Measurements from ENCODE around the gene UQCR10.

Gene UQCR10

DNA sequence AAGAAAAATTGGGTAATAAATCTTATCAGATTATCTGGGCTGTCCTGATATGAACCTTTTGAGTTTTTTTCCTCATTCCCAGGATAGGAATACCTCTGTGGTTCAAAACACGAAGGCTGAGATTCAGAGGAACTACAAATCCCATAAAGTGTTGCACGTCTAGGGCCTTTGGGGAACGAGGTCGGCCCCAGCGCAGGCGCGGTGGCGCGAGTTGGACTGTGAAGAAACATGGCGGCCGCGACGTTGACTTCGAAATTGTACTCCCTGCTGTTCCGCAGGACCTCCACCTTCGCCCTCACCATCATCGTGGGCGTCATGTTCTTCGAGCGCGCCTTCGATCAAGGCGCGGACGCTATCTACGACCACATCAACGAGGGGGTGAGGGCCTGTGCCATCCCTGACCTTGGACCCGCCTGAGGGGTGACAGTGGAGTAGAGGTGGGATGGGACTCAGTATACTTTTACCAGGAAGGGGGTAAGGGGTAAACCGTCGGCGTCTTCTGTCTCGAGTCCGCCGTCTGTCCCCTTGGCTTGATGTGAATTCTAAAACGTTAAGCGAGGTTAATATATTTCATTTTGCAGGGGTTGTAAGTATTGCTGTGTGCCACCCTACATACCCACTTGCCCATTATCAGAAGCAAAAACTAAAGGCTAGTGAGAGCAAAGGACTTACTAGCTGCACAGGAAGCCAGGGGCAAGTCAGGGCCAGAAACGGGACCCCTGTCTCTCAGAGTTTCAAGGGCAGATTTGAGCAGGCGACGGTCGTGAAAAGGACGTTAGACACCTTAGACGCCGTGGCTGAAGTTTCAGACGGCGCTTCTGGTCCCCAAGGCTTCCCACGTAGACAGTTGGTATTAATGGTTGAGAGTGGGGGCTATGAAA is at the start of gene UQCR10:
UQCR10 (plus strand) TSS at position 199 of the 881 bp plus-strand sequence; CDS start at position 229, 30 bp downstream.
- DNase-seq (ENCODE audit: extremely low spot score), result peak; percentile 95
- CTCF ChIA-PET, result interaction anchor here (1.6 to 1.8 kb wide), 2 partner anchors 12 to 238 kb away, joined by 4 to 7 read pairs; no protein-coding TSS in a partner anchor
- POLR2A ChIA-PET, result no interaction called here
- TF ChIP-seq, protein P1, sequence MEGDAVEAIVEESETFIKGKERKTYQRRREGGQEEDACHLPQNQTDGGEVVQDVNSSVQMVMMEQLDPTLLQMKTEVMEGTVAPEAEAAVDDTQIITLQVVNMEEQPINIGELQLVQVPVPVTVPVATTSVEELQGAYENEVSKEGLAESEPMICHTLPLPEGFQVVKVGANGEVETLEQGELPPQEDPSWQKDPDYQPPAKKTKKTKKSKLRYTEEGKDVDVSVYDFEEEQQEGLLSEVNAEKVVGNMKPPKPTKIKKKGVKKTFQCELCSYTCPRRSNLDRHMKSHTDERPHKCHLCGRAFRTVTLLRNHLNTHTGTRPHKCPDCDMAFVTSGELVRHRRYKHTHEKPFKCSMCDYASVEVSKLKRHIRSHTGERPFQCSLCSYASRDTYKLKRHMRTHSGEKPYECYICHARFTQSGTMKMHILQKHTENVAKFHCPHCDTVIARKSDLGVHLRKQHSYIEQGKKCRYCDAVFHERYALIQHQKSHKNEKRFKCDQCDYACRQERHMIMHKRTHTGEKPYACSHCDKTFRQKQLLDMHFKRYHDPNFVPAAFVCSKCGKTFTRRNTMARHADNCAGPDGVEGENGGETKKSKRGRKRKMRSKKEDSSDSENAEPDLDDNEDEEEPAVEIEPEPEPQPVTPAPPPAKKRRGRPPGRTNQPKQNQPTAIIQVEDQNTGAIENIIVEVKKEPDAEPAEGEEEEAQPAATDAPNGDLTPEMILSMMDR (IDR thresholded peaks at IDR 0.05; ENCODE audit: control extremely low read depth, extremely low read depth, low read depth, missing control alignments), result no peak

GRCh38 chr22:29717789-29718188 is 49.4 kb upstream of the UQCR10 start:
- TF ChIP-seq, protein P1 (IDR thresholded peaks at IDR 0.05; ENCODE audit: control extremely low read depth, extremely low read depth, low read depth, missing control alignments), result no peak
- CTCF ChIA-PET, result interaction anchor here (0.6 to 1.4 kb wide), 3 partner anchors 10 to 287 kb away, joined by 3 to 5 read pairs (median 3); no protein-coding TSS in a partner anchor
- POLR2A ChIA-PET, result no interaction called here
- no peak for DNase-seq (ENCODE audit: extremely low spot score)

GRCh38 chr22:29718949-29719898 is 47.9 kb upstream of the UQCR10 start:
- TF ChIP-seq, protein P1 (IDR thresholded peaks at IDR 0.05; ENCODE audit: control extremely low read depth, extremely low read depth, low read depth, missing control alignments), result no peak
- DNase-seq (ENCODE audit: extremely low spot score), result no peak
- ChIA-PET CTCF (interaction anchor here (0.9 kb wide), 1 partner anchor 11 kb away, joined by 5 read pairs; no protein-coding TSS in a partner anchor), POLR2A (no interaction called here)

DNA sequence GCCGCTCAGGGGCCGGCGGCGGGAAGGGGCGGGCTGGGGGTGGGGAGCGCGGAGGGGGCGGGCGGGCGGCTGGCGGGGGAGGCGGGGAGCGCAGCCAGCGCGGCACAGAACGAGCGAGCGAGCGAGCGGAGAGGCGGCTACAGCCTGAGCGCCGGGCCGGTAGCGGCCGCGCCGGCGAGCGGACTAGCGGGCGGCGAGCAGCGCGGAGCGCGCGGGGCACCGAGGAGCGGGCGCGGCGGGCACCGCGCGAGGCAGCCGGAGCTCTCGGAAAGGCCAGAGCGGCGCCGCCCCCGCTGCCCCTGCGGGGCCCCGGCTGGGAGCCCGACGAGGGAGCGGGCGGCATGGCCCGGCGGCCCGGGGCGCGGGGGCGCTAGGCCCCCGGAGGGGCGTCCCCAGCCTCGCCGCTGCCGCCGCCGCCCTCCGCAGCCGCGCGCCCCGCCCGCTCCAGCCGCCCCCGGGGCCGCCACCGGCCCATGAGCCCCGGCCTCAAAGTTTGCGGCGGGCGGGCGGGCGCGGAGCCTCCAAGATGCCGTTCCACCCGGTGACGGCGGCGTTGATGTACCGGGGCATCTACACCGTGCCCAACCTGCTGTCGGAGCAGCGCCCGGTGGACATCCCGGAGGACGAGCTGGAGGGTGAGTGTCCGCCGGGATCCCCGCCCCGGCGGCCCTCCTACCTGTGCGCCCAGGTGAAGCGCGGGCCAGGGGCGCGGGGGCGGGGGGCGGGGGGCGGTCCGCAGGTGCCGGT is 47.1 kb upstream of the UQCR10 start, which contains the start of gene CABP7:
CABP7 (plus strand) TSS at position 105 of the 747 bp plus-strand sequence; CDS start at position 527, 422 bp downstream.
- TF ChIP-seq, protein P1 (IDR thresholded peaks at IDR 0.05; ENCODE audit: control extremely low read depth, extremely low read depth, low read depth, missing control alignments), result no peak
- DNase-seq (ENCODE audit: extremely low spot score), result no peak
- POLR2A ChIA-PET, result no interaction called here
- CTCF ChIA-PET, result no interaction called here

DNA sequence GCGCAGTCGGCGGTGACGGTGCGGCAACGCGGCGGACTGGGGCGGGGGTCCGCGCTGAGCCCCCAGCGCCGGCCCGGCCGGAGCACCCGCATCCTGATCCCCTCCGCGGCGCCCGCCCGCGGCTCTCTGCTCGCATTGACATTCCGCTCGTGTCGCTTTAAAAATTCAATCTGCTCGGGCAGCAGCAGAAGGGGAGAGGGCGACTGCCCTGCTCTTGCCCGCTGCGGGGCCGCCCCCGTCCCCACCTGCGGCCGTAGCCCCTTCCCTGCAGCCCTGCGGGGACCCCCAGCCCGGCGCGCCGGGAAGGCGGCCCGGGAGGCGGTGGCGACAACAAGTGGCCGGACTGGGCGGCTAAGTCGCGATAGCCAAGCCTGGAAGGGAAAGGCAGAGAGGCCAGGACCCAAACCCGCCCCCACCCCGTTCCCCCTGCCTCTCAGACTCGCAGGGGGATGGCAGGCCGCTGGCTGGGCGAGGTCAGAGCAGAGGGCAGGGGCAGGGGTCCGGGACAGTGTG is 46.3 kb upstream of the UQCR10 start:
- ChIA-PET CTCF (no interaction called here), POLR2A (no interaction called here)
- no peak for DNase-seq (ENCODE audit: extremely low spot score)
- TF ChIP-seq, protein P1 (IDR thresholded peaks at IDR 0.05; ENCODE audit: control extremely low read depth, extremely low read depth, low read depth, missing control alignments), result no peak
